HepG2 (cell line): Measurements from ENCODE around the gene KCNQ2. TPM values are rescaled to one million over a fixed set of nuclear protein-coding genes. Genes with fewer than 3 reads are reported as not detected.

Experiments used
- ARHGAP35 ChIP-seq: sonication (generic); formaldehyde crosslinking; IDR thresholded peaks from 2 replicates; pipeline ENCODE4 v1.9.0; 2022; ENCODE audit warnings: mild to moderate bottlenecking, inconsistent platforms, moderate library complexity, missing genetic modification reagents, borderline replicate concordance
- FOXP1 ChIP-seq, 2 experiments: fragments of 450-650 bp in 1 of 2; IDR thresholded peaks; 2 replicates each; pipeline ENCODE4 v1.6.1; 2017 to 2018; ENCODE audit warnings: antibody characterized with exemption in 1 of 2
- HNF4A ChIP-seq: sonication (generic); formaldehyde crosslinking; IDR thresholded peaks from 2 replicates; pipeline ENCODE4 v1.4.0; 2020; ENCODE audit warnings: missing genetic modification reagents
- KMT2A ChIP-seq: sonication (generic); formaldehyde crosslinking; IDR thresholded peaks from 2 replicates; pipeline ENCODE4 v1.4.0; 2020; ENCODE audit warnings: missing genetic modification reagents
- RARG ChIP-seq: sonication (generic); formaldehyde crosslinking; IDR thresholded peaks from 2 replicates; pipeline ENCODE4 v1.4.0; 2020; ENCODE audit warnings: low read depth, mild to moderate bottlenecking, missing genetic modification reagents
- SP4 ChIP-seq: sonication (generic); formaldehyde crosslinking; IDR thresholded peaks from 2 replicates; pipeline ENCODE4 v1.8.1; 2023; ENCODE audit warnings: mild to moderate bottlenecking, missing genetic modification reagents
- TBP ChIP-seq: sonication (generic); formaldehyde crosslinking; IDR thresholded peaks from 2 replicates; pipeline ENCODE4 v1.5.0; 2020; ENCODE audit warnings: missing genetic modification reagents
- YEATS4 ChIP-seq: sonication (generic); formaldehyde crosslinking; IDR thresholded peaks from 2 replicates; pipeline ENCODE4 v1.4.0; 2020; ENCODE audit warnings: missing genetic modification reagents, borderline replicate concordance
- ZFP36L1 ChIP-seq: sonication (generic); formaldehyde crosslinking; IDR thresholded peaks from 2 replicates; pipeline ENCODE4 v1.8.0; 2022; ENCODE audit warnings: mild to moderate bottlenecking, missing genetic modification reagents, moderate library complexity
- ZFP62 ChIP-seq: sonication (generic); formaldehyde crosslinking; IDR thresholded peaks from 2 replicates; pipeline ENCODE4 v1.4.0; 2020; ENCODE audit warnings: missing genetic modification reagents
- ZMYM4 ChIP-seq: sonication (generic); formaldehyde crosslinking; IDR thresholded peaks from 2 replicates; pipeline ENCODE4 v1.8.1; 2023; ENCODE audit warnings: mild to moderate bottlenecking, missing genetic modification reagents
- ZNF33B ChIP-seq: sonication (generic); formaldehyde crosslinking; IDR thresholded peaks from 2 replicates; pipeline ENCODE4 v1.5.1; 2020; ENCODE audit warnings: mild to moderate bottlenecking, missing genetic modification reagents
- ZNF7 ChIP-seq: IDR thresholded peaks from 2 replicates; pipeline ENCODE4 v1.6.1; 2016; ENCODE audit warnings: missing biosample characterization, missing genetic modification reagents
- ZZZ3 ChIP-seq: sonication (generic); formaldehyde crosslinking; IDR thresholded peaks from 2 replicates; pipeline ENCODE4 v1.4.0; 2020; ENCODE audit warnings: missing genetic modification reagents, mild to moderate bottlenecking, borderline replicate concordance
- polyA plus RNA-seq, 8 experiments: library from polyadenylated mRNA; depleted of rRNA in 3 of 8; stranded (reverse) in 7 of 8; unstranded in 1 of 8; fragments of >200 nt; fragmentation: Illumina TruSeq in 4 of 8; extraction: Trizol in 4 of 8; gene quantifications; 2 replicates each; pipeline versions ENCODE4 v1.2.1 to v1.2.3, GENCODE V29; 2011 to 2016; ENCODE audit warnings: low read depth in 4 of 8, missing spikeins in 1 of 8, mixed read lengths in 1 of 8; ENCODE audit not compliant: insufficient read depth in 1 of 8
- total RNA-seq, 5 experiments: library from RNA; depleted of rRNA; stranded (reverse); fragments of >200 nt; fragmentation: Illumina TruSeq; extraction: Trizol; gene quantifications; 2 replicates each; pipeline ENCODE4 v1.2.3, GENCODE V29; 2016; ENCODE audit warnings: low read depth in 1 of 5
- TF ChIP-seq, protein P1 (sequence below): sonication (generic); formaldehyde crosslinking; IDR thresholded peaks from 2 replicates; pipeline ENCODE4 v1.5.0; 2020; ENCODE audit warnings: mild to moderate bottlenecking, missing genetic modification reagents, moderate library complexity
- TF ChIP-seq, protein P2 (sequence below): IDR thresholded peaks from 2 replicates; pipeline ENCODE4 v1.6.1; 2016; ENCODE audit warnings: control low read depth
- TF ChIP-seq, protein P3 (sequence below): sonication (generic); formaldehyde crosslinking; conservative IDR thresholded peaks from 2 replicates; pipeline ENCODE4 v1.8.0; 2022; ENCODE audit warnings: mild to moderate bottlenecking, moderate library complexity, missing genetic modification reagents
- TF ChIP-seq, protein P4 (sequence below): sonication (generic); formaldehyde crosslinking; IDR thresholded peaks from 2 replicates; pipeline ENCODE4 v1.8.1; 2023; ENCODE audit warnings: missing genetic modification reagents, inconsistent platforms, borderline replicate concordance
- TF ChIP-seq, protein P5 (sequence below): sonication (generic); formaldehyde crosslinking; IDR thresholded peaks from 2 replicates; pipeline ENCODE4 v1.5.0; 2020; ENCODE audit warnings: mild to moderate bottlenecking, missing genetic modification reagents, borderline replicate concordance

Gene KCNQ2
- total and polyA plus RNA-seq, 2 of the 13 experiments (the other 11 are each of a cell fraction or from before 2014, with no cell fraction given), result not detected

DNA sequence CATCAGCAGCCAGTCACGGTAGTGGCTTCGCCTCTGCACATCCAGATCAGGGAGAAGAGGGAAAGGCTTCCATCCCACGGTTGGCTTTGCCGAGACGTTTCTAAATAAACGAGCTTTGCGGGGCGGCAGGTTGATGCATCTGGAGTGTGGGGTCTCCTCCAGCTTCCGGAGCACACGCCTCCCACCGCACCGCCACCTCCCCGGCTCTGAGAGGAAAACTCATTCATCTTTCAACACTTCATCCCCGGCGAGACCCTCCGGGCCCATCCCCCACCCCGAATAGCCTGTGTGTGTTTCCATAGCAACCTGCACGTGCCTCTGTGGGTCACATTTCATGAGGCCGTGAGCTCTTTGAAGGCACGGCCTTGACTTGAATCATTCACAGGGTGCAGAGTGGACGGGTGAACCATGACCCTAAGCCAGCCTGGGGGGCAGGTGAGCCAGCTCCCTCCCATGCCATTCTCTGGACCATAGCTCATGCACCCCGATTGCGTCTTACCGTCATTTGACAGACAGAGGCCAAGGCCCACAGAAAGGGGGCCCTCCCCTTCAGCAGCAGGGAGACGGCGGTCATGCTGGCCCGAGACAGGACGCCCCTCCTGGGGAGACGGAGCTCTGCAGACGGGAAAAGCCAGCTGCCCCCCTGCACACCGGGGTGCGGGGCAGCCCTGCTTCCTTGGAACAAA, 95.1 kb downstream of the KCNQ2 start (continued):
- TF ChIP-seq, protein P1, sequence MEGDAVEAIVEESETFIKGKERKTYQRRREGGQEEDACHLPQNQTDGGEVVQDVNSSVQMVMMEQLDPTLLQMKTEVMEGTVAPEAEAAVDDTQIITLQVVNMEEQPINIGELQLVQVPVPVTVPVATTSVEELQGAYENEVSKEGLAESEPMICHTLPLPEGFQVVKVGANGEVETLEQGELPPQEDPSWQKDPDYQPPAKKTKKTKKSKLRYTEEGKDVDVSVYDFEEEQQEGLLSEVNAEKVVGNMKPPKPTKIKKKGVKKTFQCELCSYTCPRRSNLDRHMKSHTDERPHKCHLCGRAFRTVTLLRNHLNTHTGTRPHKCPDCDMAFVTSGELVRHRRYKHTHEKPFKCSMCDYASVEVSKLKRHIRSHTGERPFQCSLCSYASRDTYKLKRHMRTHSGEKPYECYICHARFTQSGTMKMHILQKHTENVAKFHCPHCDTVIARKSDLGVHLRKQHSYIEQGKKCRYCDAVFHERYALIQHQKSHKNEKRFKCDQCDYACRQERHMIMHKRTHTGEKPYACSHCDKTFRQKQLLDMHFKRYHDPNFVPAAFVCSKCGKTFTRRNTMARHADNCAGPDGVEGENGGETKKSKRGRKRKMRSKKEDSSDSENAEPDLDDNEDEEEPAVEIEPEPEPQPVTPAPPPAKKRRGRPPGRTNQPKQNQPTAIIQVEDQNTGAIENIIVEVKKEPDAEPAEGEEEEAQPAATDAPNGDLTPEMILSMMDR (CRISPR knock-in tag), result peak; percentile 15; the same call in 1 of the 2 replicates
- TF ChIP-seq ZNF7 (no peak), ZFP36L1 (CRISPR knock-in tag) (no peak), KMT2A (CRISPR knock-in tag) (no peak), FOXP1 (IDR thresholded peaks at IDR 0.05) (no peak), FOXP1 (CRISPR knock-in tag; IDR thresholded peaks at IDR 0.05) (no peak), ZZZ3 (CRISPR knock-in tag) (no peak), ZMYM4 (CRISPR knock-in tag) (0 out of 2 replicates have a peak, but pooled peaks have one; percentile 31), HNF4A (CRISPR knock-in tag) (peak; percentile 83), TBP (CRISPR knock-in tag) (no peak), RARG (no peak), YEATS4 (no peak), SP4 (CRISPR knock-in tag) (no peak), ZNF33B (CRISPR knock-in tag) (no peak), ZFP62 (CRISPR knock-in tag) (no peak), ARHGAP35 (no peak)
- TF ChIP-seq, protein P2, sequence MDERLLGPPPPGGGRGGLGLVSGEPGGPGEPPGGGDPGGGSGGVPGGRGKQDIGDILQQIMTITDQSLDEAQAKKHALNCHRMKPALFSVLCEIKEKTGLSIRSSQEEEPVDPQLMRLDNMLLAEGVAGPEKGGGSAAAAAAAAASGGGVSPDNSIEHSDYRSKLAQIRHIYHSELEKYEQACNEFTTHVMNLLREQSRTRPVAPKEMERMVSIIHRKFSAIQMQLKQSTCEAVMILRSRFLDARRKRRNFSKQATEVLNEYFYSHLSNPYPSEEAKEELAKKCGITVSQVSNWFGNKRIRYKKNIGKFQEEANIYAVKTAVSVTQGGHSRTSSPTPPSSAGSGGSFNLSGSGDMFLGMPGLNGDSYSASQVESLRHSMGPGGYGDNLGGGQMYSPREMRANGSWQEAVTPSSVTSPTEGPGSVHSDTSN (CRISPR knock-in tag), result no peak
- TF ChIP-seq, protein P3, sequence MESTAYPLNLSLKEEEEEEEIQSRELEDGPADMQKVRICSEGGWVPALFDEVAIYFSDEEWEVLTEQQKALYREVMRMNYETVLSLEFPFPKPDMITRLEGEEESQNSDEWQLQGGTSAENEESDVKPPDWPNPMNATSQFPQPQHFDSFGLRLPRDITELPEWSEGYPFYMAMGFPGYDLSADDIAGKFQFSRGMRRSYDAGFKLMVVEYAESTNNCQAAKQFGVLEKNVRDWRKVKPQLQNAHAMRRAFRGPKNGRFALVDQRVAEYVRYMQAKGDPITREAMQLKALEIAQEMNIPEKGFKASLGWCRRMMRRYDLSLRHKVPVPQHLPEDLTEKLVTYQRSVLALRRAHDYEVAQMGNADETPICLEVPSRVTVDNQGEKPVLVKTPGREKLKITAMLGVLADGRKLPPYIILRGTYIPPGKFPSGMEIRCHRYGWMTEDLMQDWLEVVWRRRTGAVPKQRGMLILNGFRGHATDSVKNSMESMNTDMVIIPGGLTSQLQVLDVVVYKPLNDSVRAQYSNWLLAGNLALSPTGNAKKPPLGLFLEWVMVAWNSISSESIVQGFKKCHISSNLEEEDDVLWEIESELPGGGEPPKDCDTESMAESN (CRISPR knock-in tag), result peak; percentile 54; the same call in 1 of the 2 replicates
- TF ChIP-seq, protein P4, sequence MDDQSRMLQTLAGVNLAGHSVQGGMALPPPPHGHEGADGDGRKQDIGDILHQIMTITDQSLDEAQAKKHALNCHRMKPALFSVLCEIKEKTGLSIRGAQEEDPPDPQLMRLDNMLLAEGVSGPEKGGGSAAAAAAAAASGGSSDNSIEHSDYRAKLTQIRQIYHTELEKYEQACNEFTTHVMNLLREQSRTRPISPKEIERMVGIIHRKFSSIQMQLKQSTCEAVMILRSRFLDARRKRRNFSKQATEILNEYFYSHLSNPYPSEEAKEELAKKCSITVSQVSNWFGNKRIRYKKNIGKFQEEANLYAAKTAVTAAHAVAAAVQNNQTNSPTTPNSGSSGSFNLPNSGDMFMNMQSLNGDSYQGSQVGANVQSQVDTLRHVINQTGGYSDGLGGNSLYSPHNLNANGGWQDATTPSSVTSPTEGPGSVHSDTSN, result no peak
- TF ChIP-seq, protein P5, sequence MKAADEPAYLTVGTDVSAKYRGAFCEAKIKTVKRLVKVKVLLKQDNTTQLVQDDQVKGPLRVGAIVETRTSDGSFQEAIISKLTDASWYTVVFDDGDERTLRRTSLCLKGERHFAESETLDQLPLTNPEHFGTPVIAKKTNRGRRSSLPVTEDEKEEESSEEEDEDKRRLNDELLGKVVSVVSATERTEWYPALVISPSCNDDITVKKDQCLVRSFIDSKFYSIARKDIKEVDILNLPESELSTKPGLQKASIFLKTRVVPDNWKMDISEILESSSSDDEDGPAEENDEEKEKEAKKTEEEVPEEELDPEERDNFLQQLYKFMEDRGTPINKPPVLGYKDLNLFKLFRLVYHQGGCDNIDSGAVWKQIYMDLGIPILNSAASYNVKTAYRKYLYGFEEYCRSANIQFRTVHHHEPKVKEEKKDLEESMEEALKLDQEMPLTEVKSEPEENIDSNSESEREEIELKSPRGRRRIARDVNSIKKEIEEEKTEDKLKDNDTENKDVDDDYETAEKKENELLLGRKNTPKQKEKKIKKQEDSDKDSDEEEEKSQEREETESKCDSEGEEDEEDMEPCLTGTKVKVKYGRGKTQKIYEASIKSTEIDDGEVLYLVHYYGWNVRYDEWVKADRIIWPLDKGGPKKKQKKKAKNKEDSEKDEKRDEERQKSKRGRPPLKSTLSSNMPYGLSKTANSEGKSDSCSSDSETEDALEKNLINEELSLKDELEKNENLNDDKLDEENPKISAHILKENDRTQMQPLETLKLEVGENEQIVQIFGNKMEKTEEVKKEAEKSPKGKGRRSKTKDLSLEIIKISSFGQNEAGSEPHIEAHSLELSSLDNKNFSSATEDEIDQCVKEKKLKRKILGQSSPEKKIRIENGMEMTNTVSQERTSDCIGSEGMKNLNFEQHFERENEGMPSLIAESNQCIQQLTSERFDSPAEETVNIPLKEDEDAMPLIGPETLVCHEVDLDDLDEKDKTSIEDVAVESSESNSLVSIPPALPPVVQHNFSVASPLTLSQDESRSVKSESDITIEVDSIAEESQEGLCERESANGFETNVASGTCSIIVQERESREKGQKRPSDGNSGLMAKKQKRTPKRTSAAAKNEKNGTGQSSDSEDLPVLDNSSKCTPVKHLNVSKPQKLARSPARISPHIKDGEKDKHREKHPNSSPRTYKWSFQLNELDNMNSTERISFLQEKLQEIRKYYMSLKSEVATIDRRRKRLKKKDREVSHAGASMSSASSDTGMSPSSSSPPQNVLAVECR (CRISPR knock-in tag), result peak; percentile 26; the same call in 1 of the 2 replicates
